OCI-LY3 (cell line): ENCODE measurements around the gene C1QTNF9.

Experiments
- H2AFZ ChIP-seq: fragments of 200-600, 300-600 bp; shearing (Covaris generic); 2 replicates; pipeline ENCODE4 v1.6.0; 2014; ENCODE audit warnings: antibody characterized with exemption, low read depth, low read length
- H3K27ac ChIP-seq: fragments of 200-600, 300-600 bp; sonication (generic); 2 replicates; pipeline ENCODE4 v1.5.1; 2014; ENCODE audit warnings: mild to moderate bottlenecking, low read length, moderate library complexity, mixed read lengths
- H3K27me3 ChIP-seq: fragments of 200-600, 300-600 bp; sonication (generic); 2 replicates; pipeline ENCODE4 v1.6.1; 2014; ENCODE audit warnings: low read depth, low read length, mixed read lengths
- H3K36me3 ChIP-seq: fragments of 200-600, 300-600 bp; sonication (generic); replicated peaks from 2 replicates; pipeline ENCODE3; 2014; ENCODE audit warnings: low read depth, low read length, mixed read lengths
- H3K4me1 ChIP-seq: fragments of 300-600, 200-600 bp; sonication (generic); 2 replicates; pipeline ENCODE4 v1.6.1; 2014; ENCODE audit warnings: low read length, mixed read lengths
- H3K4me2 ChIP-seq: fragments of 200-600, 300-600 bp; sonication (generic); 2 replicates; pipeline ENCODE4 v1.6.1; 2014; ENCODE audit warnings: low read length, mixed read lengths
- H3K4me3 ChIP-seq: fragments of 300-600, 200-600 bp; sonication (generic); 2 replicates; pipeline ENCODE4 v1.5.1; 2014; ENCODE audit warnings: antibody characterized with exemption, mild to moderate bottlenecking, low read length, moderate library complexity
- H3K79me2 ChIP-seq: fragments of 300-600, 200-600 bp; shearing (Covaris generic); 2 replicates; pipeline ENCODE4 v1.6.1; 2014; ENCODE audit warnings: mild to moderate bottlenecking, low read length, mixed read lengths
- H3K9ac ChIP-seq: fragments of 300-600, 200-600 bp; shearing (Covaris generic); 2 replicates; pipeline ENCODE4 v1.6.0; 2014; ENCODE audit warnings: mild to moderate bottlenecking, low read length, moderate library complexity
- H3K9me3 ChIP-seq: fragments of 200-600, 300-600 bp; shearing (Covaris generic); 2 replicates; pipeline ENCODE4 v1.6.1; 2014; ENCODE audit warnings: low read length, mixed read lengths; ENCODE audit not compliant: insufficient read depth
- H4K20me1 ChIP-seq: fragments of 200-600, 300-600 bp; sonication (generic); 2 replicates; pipeline ENCODE4 v1.6.1; 2016; ENCODE audit warnings: low read length, mixed read lengths; ENCODE audit not compliant: insufficient read depth
- EZH2phosphoT487 ChIP-seq: fragments of 200-600 bp; shearing (Covaris generic); IDR thresholded peaks from 2 replicates; pipeline ENCODE4 v1.6.1; 2018; ENCODE audit warnings: antibody characterized with exemption, mixed run types, low read depth
- TF ChIP-seq, protein P1 (sequence below): fragments of 200-600, 300-600 bp; sonication (generic); IDR thresholded peaks from 2 replicates; pipeline ENCODE4 v1.5.1; 2014; ENCODE audit warnings: antibody characterized with exemption, low read length, low read depth

C1QTNF9 gene

DNA sequence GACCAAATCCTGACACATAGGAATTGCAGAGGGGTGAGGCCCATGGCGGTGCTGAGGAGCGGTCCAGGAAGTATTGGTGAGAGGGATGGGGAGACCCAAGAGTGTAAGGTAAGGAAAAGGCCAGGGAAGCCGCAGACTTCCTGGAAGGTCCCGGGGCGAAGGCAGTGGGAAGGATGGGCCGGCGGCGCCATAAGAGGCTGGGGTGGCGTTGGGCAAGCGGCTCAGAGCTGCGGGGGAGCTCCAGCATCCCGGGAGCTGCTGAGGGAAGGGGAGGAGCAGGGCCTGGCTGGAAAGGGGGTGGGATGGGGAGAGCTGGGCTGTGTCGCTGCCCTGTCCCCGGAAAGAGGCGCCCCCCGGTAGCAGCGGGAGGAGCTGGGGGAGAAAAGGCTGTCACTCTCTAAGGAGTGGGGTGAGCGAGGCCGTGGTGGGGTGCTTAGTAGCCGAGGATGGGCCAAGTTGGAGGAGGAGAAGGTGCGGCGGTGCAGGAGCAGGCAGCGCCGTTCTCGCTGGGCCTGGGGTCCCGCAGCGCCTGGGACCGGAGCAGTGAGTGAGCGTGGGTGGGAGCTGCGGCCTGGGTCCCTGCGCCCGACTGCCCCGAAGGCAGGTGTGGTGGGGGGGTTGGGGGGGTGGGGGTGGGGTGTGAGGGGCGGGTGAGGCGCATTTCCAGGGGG, 30.7 kb downstream of the C1QTNF9 start:
- Histone ChIP-seq H3K79me2 (no peaks in the 10 kb centered on the region), H3K9ac (no peak overlapping the region), H3K27me3 (no peaks in the 10 kb centered on the region), H3K4me3 (no peak overlapping the region), H3K4me1 (no peaks in the 10 kb centered on the region), H3K27ac (no peak overlapping the region), H4K20me1 (no peaks in the 10 kb centered on the region), H2AFZ (no peak overlapping the region), H3K36me3 (no peaks in the 10 kb centered on the region), H3K4me2 (no peak overlapping the region), H3K9me3 (no peaks in the 10 kb centered on the region)
- TF ChIP-seq, protein P1, sequence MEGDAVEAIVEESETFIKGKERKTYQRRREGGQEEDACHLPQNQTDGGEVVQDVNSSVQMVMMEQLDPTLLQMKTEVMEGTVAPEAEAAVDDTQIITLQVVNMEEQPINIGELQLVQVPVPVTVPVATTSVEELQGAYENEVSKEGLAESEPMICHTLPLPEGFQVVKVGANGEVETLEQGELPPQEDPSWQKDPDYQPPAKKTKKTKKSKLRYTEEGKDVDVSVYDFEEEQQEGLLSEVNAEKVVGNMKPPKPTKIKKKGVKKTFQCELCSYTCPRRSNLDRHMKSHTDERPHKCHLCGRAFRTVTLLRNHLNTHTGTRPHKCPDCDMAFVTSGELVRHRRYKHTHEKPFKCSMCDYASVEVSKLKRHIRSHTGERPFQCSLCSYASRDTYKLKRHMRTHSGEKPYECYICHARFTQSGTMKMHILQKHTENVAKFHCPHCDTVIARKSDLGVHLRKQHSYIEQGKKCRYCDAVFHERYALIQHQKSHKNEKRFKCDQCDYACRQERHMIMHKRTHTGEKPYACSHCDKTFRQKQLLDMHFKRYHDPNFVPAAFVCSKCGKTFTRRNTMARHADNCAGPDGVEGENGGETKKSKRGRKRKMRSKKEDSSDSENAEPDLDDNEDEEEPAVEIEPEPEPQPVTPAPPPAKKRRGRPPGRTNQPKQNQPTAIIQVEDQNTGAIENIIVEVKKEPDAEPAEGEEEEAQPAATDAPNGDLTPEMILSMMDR = no peak
- no peak for TF ChIP-seq EZH2phosphoT487

DNA sequence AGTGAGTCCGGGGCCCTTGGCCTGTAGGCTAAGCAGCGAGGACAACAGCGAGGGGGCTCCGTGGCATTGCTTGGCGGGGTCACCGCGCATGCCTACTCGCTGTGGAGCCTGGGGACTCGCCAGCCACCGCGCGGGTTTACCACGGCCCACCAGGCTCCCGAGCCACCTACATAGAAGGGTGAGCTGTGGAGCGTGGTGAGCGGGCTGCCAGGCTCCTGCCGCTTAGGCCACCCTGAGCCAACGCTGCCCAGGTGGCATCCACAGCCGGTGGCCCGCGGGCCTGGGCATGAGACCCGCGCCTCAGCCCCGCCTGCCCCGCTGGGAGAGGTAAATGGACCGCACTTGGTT, 31.2 kb downstream of the C1QTNF9 start:
- Histone ChIP-seq H3K36me3 (no peaks in the 10 kb centered on the region), H3K27ac (no peak overlapping the region), H3K9me3 (no peaks in the 10 kb centered on the region), H3K4me3 (no peak overlapping the region), H3K27me3 (no peaks in the 10 kb centered on the region), H4K20me1 (no peaks in the 10 kb centered on the region), H3K4me1 (no peaks in the 10 kb centered on the region), H3K4me2 (no peak overlapping the region), H3K9ac (no peak overlapping the region), H3K79me2 (no peaks in the 10 kb centered on the region), H2AFZ (no peak overlapping the region)
- TF ChIP-seq EZH2phosphoT487 = no peak
- TF ChIP-seq, protein P1 = no peak

DNA sequence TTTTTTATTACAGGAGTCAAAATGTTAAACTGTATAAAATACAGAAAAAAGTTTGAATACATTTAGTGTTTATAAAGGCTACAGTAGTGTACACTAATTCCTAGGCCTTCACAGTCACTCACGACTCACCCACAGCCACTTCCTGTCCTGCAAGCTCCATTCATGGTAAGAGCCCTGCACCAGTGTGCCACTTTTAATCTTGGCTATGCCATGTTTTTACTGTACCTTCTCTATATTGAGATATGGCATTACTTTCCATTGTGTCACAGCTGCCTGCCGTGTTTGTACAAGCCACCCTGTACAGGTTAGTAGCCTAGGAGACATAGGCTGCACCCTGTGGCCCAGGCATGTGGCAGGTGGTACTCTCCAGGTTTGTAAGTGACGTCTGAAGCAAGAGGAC, 32.1 kb downstream of the C1QTNF9 start:
- TF ChIP-seq, protein P1 = no peak
- TF ChIP-seq EZH2phosphoT487 = no peak

DNA sequence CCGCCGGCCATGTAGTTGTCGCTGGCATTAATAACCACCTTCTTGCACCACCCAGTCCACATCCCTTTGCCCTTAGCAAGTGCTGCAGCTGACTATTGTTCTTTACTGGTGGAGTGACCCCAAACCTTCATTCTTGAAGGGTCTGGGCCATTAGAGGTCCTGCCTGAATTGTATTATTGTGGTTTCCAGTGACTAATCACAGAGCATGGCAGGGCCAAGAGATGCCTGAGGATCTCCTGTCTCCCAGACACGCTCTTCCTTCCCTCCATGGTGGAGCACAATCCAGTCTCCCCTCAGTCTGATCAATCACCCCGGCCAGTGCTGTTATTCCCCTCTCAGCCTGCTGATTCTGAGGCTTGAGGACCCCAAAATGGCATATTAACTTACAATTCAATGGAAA, 39.0 kb downstream of the C1QTNF9 start:
- no peak overlapping the region for H3K4me2 ChIP-seq
- no peaks in the 10 kb centered on the region for H4K20me1 ChIP-seq
- no peak overlapping the region for H3K9ac ChIP-seq
- no peak overlapping the region for H3K4me3 ChIP-seq
- H2AFZ ChIP-seq = no peak overlapping the region
- no peaks in the 10 kb centered on the region for H3K4me1 ChIP-seq
- no peaks in the 10 kb centered on the region for H3K79me2 ChIP-seq
- H3K36me3 ChIP-seq = no peaks in the 10 kb centered on the region
- H3K9me3 ChIP-seq = no peaks in the 10 kb centered on the region
- H3K27ac ChIP-seq = no peak overlapping the region
- no peaks in the 10 kb centered on the region for H3K27me3 ChIP-seq
- TF ChIP-seq EZH2phosphoT487 = no peak
- TF ChIP-seq, protein P1 = no peak

More for the DNA sequence above, 32.1 kb downstream of the C1QTNF9 start:
- no peaks in the 10 kb centered on the region for H3K79me2 ChIP-seq
- H2AFZ ChIP-seq = no peak overlapping the region
- no peak overlapping the region for H3K4me3 ChIP-seq
- no peaks in the 10 kb centered on the region for H4K20me1 ChIP-seq
- H3K27ac ChIP-seq = no peak overlapping the region
- H3K4me2 ChIP-seq = no peak overlapping the region
- no peaks in the 10 kb centered on the region for H3K36me3 ChIP-seq
- no peaks in the 10 kb centered on the region for H3K4me1 ChIP-seq
- H3K9ac ChIP-seq = no peak overlapping the region
- no peaks in the 10 kb centered on the region for H3K9me3 ChIP-seq
- H3K27me3 ChIP-seq = no peaks in the 10 kb centered on the region
